Measurements from ENCODE around the gene VWA3B.
A peak's percentile ranks its signal among the peaks of the same experiment; 100 is the strongest.

Gene VWA3B

GRCh38 chr2:98346311-98347236 lies 259.6 kb downstream of the VWA3B start, which contains the start of gene CNGA3:
Gene CNGA3 (plus strand): TSS chr2:98346456. CDS start chr2:98369976, 23,520 bp downstream.
- Mint-ChIP-seq H3K9me3 (no peaks in the 10 kb centered on the region), H3K27ac (no peak within 1 kb of the TSS), H3K4me3 (peak within 1 kb of the TSS; percentile 46 to 55), H3K27me3 (peaks cover 86 to 94% of the 10 kb centered on the region in 2 donors), H3K4me1 (ENCODE audit: low read depth in 2 of 2) (peaks cover 7 to 13% of the 10 kb centered on the region in 2 donors), H3K36me3 (ENCODE audit: insufficient read depth) (no peaks in the 10 kb centered on the region)
- ATAC-seq (replicated peaks) = no peak
- DNase-seq = peak in 1 of 3 experiments; percentile 6

- ATAC-seq (replicated peaks) = no peak
- Mint-ChIP-seq H3K9me3 (no peaks in the 10 kb centered on the region), H3K27ac (no peak overlapping the region), H3K36me3 (ENCODE audit: insufficient read depth) (no peaks in the 10 kb centered on the region), H3K27me3 (peaks cover 87 to 92% of the 10 kb centered on the region in 2 donors), H3K4me1 (ENCODE audit: low read depth in 2 of 2) (peaks cover 7 to 13% of the 10 kb centered on the region in 2 donors), H3K4me3 (peak overlapping the region in 1 of 2 donors; percentile 26)
- no peak for DNase-seq
Measured at GRCh38 chr2:98347298-98348065, 260.5 kb downstream of the VWA3B start.

- Mint-ChIP-seq H3K4me3 (peak overlapping the region in 1 of 2 donors; percentile 26), H3K4me1 (ENCODE audit: low read depth in 2 of 2) (peaks cover 7 to 13% of the 10 kb centered on the region in 2 donors), H3K9me3 (no peaks in the 10 kb centered on the region), H3K36me3 (ENCODE audit: insufficient read depth) (no peaks in the 10 kb centered on the region), H3K27ac (no peak overlapping the region), H3K27me3 (peaks cover 81 to 86% of the 10 kb centered on the region in 2 donors)
- DNase-seq (no peak), ATAC-seq (replicated peaks) (no peak)
Measured at GRCh38 chr2:98348066-98348561, 261.1 kb downstream of the VWA3B start.

- Mint-ChIP-seq H3K36me3 (ENCODE audit: insufficient read depth) (no peaks in the 10 kb centered on the region), H3K27me3 (peaks cover 63 to 64% of the 10 kb centered on the region in 2 donors), H3K27ac (no peak overlapping the region), H3K4me1 (ENCODE audit: low read depth in 2 of 2) (peaks cover 7 to 13% of the 10 kb centered on the region in 2 donors), H3K4me3 (no peak overlapping the region), H3K9me3 (no peaks in the 10 kb centered on the region)
- DNase-seq (no peak), ATAC-seq (replicated peaks) (no peak)
Measured at GRCh38 chr2:98350411-98350810, 263.4 kb downstream of the VWA3B start.

GRCh38 chr2:98355881-98356280 lies 268.9 kb downstream of the VWA3B start:
- no peak for ATAC-seq (replicated peaks)
- no peaks in the 10 kb centered on the region for H3K36me3 Mint-ChIP-seq (ENCODE audit: insufficient read depth)
- H3K9me3 Mint-ChIP-seq = no peaks in the 10 kb centered on the region
- no peak overlapping the region for H3K4me3 Mint-ChIP-seq
- H3K27ac Mint-ChIP-seq = no peak overlapping the region
- peaks cover 30 to 52% of the 10 kb centered on the region in 2 donors for H3K27me3 Mint-ChIP-seq
- H3K4me1 Mint-ChIP-seq (ENCODE audit: low read depth in 2 of 2) = no peaks in the 10 kb centered on the region
- no peak for DNase-seq

GRCh38 chr2:98356729-98357128 lies 269.8 kb downstream of the VWA3B start:
- no peak overlapping the region for H3K4me3 Mint-ChIP-seq
- no peaks in the 10 kb centered on the region for H3K9me3 Mint-ChIP-seq
- H3K4me1 Mint-ChIP-seq (ENCODE audit: low read depth in 2 of 2) = no peaks in the 10 kb centered on the region
- DNase-seq (no peak), ATAC-seq (replicated peaks) (no peak)
- H3K27ac Mint-ChIP-seq = no peak overlapping the region
- no peaks in the 10 kb centered on the region for H3K36me3 Mint-ChIP-seq (ENCODE audit: insufficient read depth)
- H3K27me3 Mint-ChIP-seq = peaks cover 23 to 44% of the 10 kb centered on the region in 2 donors

- no peaks in the 10 kb centered on the region for H3K9me3 Mint-ChIP-seq
- peaks cover 19 to 47% of the 10 kb centered on the region in 2 donors for H3K27me3 Mint-ChIP-seq
- H3K4me1 Mint-ChIP-seq (ENCODE audit: low read depth in 2 of 2) = no peaks in the 10 kb centered on the region
- ATAC-seq (replicated peaks) (no peak), DNase-seq (no peak)
- H3K27ac Mint-ChIP-seq = no peak overlapping the region
- no peaks in the 10 kb centered on the region for H3K36me3 Mint-ChIP-seq (ENCODE audit: insufficient read depth)
- H3K4me3 Mint-ChIP-seq = no peak overlapping the region
Measured at GRCh38 chr2:98357849-98358248, 270.9 kb downstream of the VWA3B start.

- H3K4me1 Mint-ChIP-seq (ENCODE audit: low read depth in 2 of 2) = no peaks in the 10 kb centered on the region
- DNase-seq = no peak
- H3K4me3 Mint-ChIP-seq = no peak overlapping the region
- no peaks in the 10 kb centered on the region for H3K9me3 Mint-ChIP-seq
- H3K36me3 Mint-ChIP-seq (ENCODE audit: insufficient read depth) = no peaks in the 10 kb centered on the region
- peaks cover 21 to 67% of the 10 kb centered on the region in 2 donors for H3K27me3 Mint-ChIP-seq
- no peak overlapping the region for H3K27ac Mint-ChIP-seq
- ATAC-seq (replicated peaks) = no peak
Measured at GRCh38 chr2:98359986-98360385, 273.0 kb downstream of the VWA3B start.

All from effector memory CD8-positive, alpha-beta T cell (primary cell).